SK-N-SH treated with all-trans-retinoic acid at 6 μM for 48 hours (cell line): ENCODE measurements around the gene USP35.

Experiments
- ATAC-seq: fragments of 200-7000 bp; cut with Tn5 transposase; 3 replicates; pipeline ENCODE4 v1.9.1; 2020; ENCODE audit warnings: mild to moderate bottlenecking, moderate library complexity
- ARNTL ChIP-seq: fragments of 450-650 bp; formaldehyde crosslinking; IDR thresholded peaks from 2 replicates; pipeline ENCODE4 v1.5.0; 2020; ENCODE audit warnings: low read depth, mild to moderate bottlenecking, moderate library complexity, borderline replicate concordance
- BACH2 ChIP-seq: fragments of 250-450 bp; sonication (Bioruptor Pico); IDR thresholded peaks from 2 replicates; pipeline ENCODE4 v1.9.0; 2021; ENCODE audit warnings: mild to moderate bottlenecking, borderline replicate concordance
- ESRRG ChIP-seq: fragments of 250-450 bp; sonication (Bioruptor Pico); IDR thresholded peaks from 2 replicates; pipeline ENCODE4 v1.6.1; 2021; ENCODE audit warnings: mild to moderate bottlenecking
- GLIS3 ChIP-seq: fragments of 250-450 bp; sonication (Bioruptor Pico); IDR thresholded peaks from 2 replicates; pipeline ENCODE4 v1.5.0; 2020; ENCODE audit warnings: mild to moderate bottlenecking, moderate library complexity
- ISL1 ChIP-seq: fragments of 250-450 bp; sonication (Bioruptor Pico); IDR thresholded peaks from 2 replicates; pipeline ENCODE4 v2.1.2; 2022; ENCODE audit warnings: mild to moderate bottlenecking, moderate library complexity
- OSR1 ChIP-seq: fragments of 250-450 bp; sonication (Bioruptor Pico); IDR thresholded peaks from 2 replicates; pipeline ENCODE4 v1.8.0; 2022; ENCODE audit warnings: moderate library complexity, mild to moderate bottlenecking, inconsistent platforms
- PPARA ChIP-seq: fragments of 250-450 bp; sonication (Bioruptor Pico); IDR thresholded peaks from 2 replicates; pipeline ENCODE4 v1.5.0; 2020; ENCODE audit warnings: mild to moderate bottlenecking, borderline replicate concordance
- RARB ChIP-seq: fragments of 250-450 bp; sonication (Bioruptor Pico); IDR thresholded peaks from 2 replicates; pipeline ENCODE4 v1.8.0; 2021; ENCODE audit warnings: mild to moderate bottlenecking, moderate library complexity
- SNAI2 ChIP-seq: fragments of 250-450 bp; sonication (Bioruptor Pico); IDR thresholded peaks from 2 replicates; pipeline ENCODE4 v1.5.0; 2020; ENCODE audit warnings: mild to moderate bottlenecking, moderate library complexity
- TCF4 ChIP-seq: fragments of 250-450 bp; sonication (Bioruptor Pico); IDR thresholded peaks from 2 replicates; pipeline ENCODE4 v1.8.0; 2021; ENCODE audit warnings: mild to moderate bottlenecking, moderate library complexity, borderline replicate concordance
- TOX ChIP-seq: fragments of 250-450 bp; sonication (Bioruptor Pico); IDR thresholded peaks from 2 replicates; pipeline ENCODE4 v1.8.0; 2021; ENCODE audit warnings: mild to moderate bottlenecking, moderate library complexity, borderline replicate concordance
- TSHZ2 ChIP-seq: fragments of 250-450 bp; sonication (Bioruptor Pico); IDR thresholded peaks from 2 replicates; pipeline ENCODE4 v1.5.0; 2020; ENCODE audit warnings: mild to moderate bottlenecking, moderate library complexity
- ZC3H10 ChIP-seq: fragments of 250-450 bp; sonication (Bioruptor Pico); IDR thresholded peaks from 2 replicates; pipeline ENCODE4 v1.5.1; 2021; ENCODE audit warnings: mild to moderate bottlenecking, moderate library complexity
- ZFP3 ChIP-seq: fragments of 250-450 bp; sonication (Bioruptor Pico); IDR thresholded peaks from 2 replicates; pipeline ENCODE4 v1.5.0; 2020; ENCODE audit warnings: mild to moderate bottlenecking, moderate library complexity
- ZNF565 ChIP-seq: fragments of 450-650 bp; formaldehyde crosslinking; conservative IDR thresholded peaks from 2 replicates; pipeline ENCODE4 v1.5.0; 2020; ENCODE audit warnings: low read depth, mild to moderate bottlenecking, moderate library complexity
- ZNF8 ChIP-seq: fragments of 450-650 bp; formaldehyde crosslinking; IDR thresholded peaks from 2 replicates; pipeline ENCODE4 v1.5.0; 2020; ENCODE audit warnings: mild to moderate bottlenecking, moderate library complexity
- TF ChIP-seq, protein P1 (sequence below): fragments of 250-450 bp; sonication (Bioruptor Pico); IDR thresholded peaks from 2 replicates; pipeline ENCODE4 v1.8.0; 2021; ENCODE audit warnings: low read depth, mild to moderate bottlenecking, moderate library complexity, borderline replicate concordance
- TF ChIP-seq, protein P2 (sequence below): fragments of 250-450 bp; sonication (Bioruptor Pico); IDR thresholded peaks from 2 replicates; pipeline ENCODE4 v1.5.1; 2021; ENCODE audit warnings: mild to moderate bottlenecking, moderate library complexity
- TF ChIP-seq, protein P3 (sequence below): fragments of 250-450 bp; sonication (Bioruptor Pico); IDR thresholded peaks from 2 replicates; pipeline ENCODE4 v1.5.1; 2020; ENCODE audit warnings: low read depth, mild to moderate bottlenecking, moderate library complexity
- TF ChIP-seq, protein P4 (sequence below): fragments of 250-450 bp; sonication (Bioruptor Pico); IDR thresholded peaks from 2 replicates; pipeline ENCODE4 v1.8.0; 2020; ENCODE audit warnings: mild to moderate bottlenecking, moderate library complexity, borderline replicate concordance

The USP35 gene

GRCh38 chr11:78218707-78219492, 30.2 kb downstream of the USP35 start (continued):
- TF ChIP-seq, protein P1, sequence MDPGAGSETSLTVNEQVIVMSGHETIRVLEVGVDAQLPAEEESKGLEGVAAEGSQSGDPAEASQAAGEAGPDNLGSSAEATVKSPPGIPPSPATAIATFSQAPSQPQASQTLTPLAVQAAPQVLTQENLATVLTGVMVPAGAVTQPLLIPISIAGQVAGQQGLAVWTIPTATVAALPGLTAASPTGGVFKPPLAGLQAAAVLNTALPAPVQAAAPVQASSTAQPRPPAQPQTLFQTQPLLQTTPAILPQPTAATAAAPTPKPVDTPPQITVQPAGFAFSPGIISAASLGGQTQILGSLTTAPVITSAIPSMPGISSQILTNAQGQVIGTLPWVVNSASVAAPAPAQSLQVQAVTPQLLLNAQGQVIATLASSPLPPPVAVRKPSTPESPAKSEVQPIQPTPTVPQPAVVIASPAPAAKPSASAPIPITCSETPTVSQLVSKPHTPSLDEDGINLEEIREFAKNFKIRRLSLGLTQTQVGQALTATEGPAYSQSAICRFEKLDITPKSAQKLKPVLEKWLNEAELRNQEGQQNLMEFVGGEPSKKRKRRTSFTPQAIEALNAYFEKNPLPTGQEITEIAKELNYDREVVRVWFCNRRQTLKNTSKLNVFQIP (CRISPR knock-in tag), result no peak
- TF ChIP-seq, all 23 proteins: peak for 0

DNA sequence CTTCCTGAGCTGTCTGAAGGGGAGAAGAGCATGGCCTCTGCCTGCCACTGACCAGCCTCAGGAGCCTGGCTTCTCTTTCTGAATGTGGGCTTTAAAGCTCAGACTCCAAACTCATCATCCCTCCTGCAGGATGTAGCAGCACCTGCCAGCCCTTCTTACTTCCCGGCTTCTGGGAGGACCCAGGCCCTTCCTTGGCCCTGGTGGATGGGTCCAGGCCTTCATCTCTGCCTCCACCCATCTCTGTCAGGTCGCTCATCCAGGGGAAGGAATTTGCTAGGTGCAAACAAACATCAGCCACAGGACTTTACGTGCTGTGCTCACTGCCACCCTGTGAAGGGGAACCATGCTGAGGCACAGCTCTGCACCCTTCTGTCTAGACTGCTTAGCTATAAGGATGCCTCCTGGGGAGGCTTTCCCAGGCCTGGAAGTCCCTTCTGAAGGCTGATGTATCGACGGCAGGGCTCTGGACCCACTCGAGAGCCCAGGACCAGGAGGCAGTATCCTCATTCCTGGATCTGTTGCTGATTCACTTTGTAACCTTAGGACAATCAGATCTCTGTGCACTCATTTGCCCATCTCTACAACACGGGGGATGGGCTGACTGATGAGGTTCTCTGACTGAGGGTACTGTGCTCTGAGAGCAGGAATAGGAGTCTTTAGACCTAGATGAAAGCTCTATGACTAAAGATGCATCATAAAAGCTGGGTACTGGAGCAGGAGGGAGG, 30.9 kb downstream of the USP35 start:
- TF ChIP-seq, protein P2, sequence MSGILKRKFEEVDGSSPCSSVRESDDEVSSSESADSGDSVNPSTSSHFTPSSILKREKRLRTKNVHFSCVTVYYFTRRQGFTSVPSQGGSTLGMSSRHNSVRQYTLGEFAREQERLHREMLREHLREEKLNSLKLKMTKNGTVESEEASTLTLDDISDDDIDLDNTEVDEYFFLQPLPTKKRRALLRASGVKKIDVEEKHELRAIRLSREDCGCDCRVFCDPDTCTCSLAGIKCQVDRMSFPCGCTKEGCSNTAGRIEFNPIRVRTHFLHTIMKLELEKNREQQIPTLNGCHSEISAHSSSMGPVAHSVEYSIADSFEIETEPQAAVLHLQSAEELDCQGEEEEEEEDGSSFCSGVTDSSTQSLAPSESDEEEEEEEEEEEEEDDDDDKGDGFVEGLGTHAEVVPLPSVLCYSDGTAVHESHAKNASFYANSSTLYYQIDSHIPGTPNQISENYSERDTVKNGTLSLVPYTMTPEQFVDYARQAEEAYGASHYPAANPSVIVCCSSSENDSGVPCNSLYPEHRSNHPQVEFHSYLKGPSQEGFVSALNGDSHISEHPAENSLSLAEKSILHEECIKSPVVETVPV (CRISPR knock-in tag), result no peak
- no peak for TF ChIP-seq ZNF8 (CRISPR knock-in tag)
- TF ChIP-seq, all 23 proteins: peak for 0
- no peak for ATAC-seq

- TF ChIP-seq ZNF565 (CRISPR knock-in tag), result no peak
- no peak for TF ChIP-seq SNAI2
- TF ChIP-seq BACH2 (CRISPR knock-in tag), result no peak
- TF ChIP-seq, protein P3, sequence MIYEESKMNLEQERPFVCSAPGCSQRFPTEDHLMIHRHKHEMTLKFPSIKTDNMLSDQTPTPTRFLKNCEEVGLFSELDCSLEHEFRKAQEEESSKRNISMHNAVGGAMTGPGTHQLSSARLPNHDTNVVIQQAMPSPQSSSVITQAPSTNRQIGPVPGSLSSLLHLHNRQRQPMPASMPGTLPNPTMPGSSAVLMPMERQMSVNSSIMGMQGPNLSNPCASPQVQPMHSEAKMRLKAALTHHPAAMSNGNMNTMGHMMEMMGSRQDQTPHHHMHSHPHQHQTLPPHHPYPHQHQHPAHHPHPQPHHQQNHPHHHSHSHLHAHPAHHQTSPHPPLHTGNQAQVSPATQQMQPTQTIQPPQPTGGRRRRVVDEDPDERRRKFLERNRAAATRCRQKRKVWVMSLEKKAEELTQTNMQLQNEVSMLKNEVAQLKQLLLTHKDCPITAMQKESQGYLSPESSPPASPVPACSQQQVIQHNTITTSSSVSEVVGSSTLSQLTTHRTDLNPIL, result no peak
- TF ChIP-seq, protein P4, sequence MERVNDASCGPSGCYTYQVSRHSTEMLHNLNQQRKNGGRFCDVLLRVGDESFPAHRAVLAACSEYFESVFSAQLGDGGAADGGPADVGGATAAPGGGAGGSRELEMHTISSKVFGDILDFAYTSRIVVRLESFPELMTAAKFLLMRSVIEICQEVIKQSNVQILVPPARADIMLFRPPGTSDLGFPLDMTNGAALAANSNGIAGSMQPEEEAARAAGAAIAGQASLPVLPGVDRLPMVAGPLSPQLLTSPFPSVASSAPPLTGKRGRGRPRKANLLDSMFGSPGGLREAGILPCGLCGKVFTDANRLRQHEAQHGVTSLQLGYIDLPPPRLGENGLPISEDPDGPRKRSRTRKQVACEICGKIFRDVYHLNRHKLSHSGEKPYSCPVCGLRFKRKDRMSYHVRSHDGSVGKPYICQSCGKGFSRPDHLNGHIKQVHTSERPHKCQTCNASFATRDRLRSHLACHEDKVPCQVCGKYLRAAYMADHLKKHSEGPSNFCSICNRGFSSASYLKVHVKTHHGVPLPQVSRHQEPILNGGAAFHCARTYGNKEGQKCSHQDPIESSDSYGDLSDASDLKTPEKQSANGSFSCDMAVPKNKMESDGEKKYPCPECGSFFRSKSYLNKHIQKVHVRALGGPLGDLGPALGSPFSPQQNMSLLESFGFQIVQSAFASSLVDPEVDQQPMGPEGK (CRISPR knock-in tag), result no peak
- no peak for TF ChIP-seq ARNTL (CRISPR knock-in tag)
- no peak for TF ChIP-seq ZFP3 (CRISPR knock-in tag)
- no peak for TF ChIP-seq RARB (CRISPR knock-in tag)
- TF ChIP-seq GLIS3 (CRISPR knock-in tag), result no peak
- TF ChIP-seq TSHZ2 (CRISPR knock-in tag), result no peak
- TF ChIP-seq PPARA (CRISPR knock-in tag), result no peak
- TF ChIP-seq, protein P2 (CRISPR knock-in tag), result no peak
- TF ChIP-seq, protein P1 (CRISPR knock-in tag), result no peak
- TF ChIP-seq OSR1 (CRISPR knock-in tag), result no peak
- no peak for TF ChIP-seq ESRRG (CRISPR knock-in tag)
- TF ChIP-seq ZC3H10 (CRISPR knock-in tag), result no peak
- TF ChIP-seq TOX, result no peak
- TF ChIP-seq ISL1 (CRISPR knock-in tag), result no peak
- no peak for TF ChIP-seq TCF4 (CRISPR knock-in tag)
- no peak for ATAC-seq
These were observed 31.8 kb downstream of the USP35 start for GRCh38 chr11:78220218-78221157.
